Left colon (tissue), 2 donors: ENCODE results near the gene ZNHIT6. TPM values are rescaled to one million over a fixed set of nuclear protein-coding genes. Genes with fewer than 3 reads are reported as not detected.

Experiments used
- ATAC-seq: fragments of 200-7000 bp; cut with Tn5 transposase; one replicate; pipeline ENCODE4 v1.9.1; 2020; ENCODE audit warnings: mild to moderate bottlenecking, moderate library complexity
- DNase-seq, 2 donors: peaks; one replicate each; pipeline ENCODE4 v3.0.0-alpha.2; 2020
- intact Hi-C, 2 donors: fragments of 100-400 bp; cut with DNase I in 1 of 2; cut with micrococcal nuclease in 1 of 2; formaldehyde crosslinking; loops; one replicate each; pipeline versions ENCODE4 v1.11.2 to v1.14.0; 2022; cut with DNase I, micrococcal nuclease
- total RNA-seq, 2 donors: library from RNA; stranded (reverse); fragmentation: NEBNext Ultra II Directional; extraction: Animal tissue kit (Norgen Biotek cat#: 25700); gene quantifications; one replicate each; pipeline ENCODE4 v1.2.1, GENCODE V29; 2021
- donor health status: DM: no; HTN: no; CAD: no.
- donor health status: DM: yes; HTN: yes; CAD: no.

Gene ZNHIT6
- total RNA-seq, 2 donors from 2014 or later: 7.5 to 9.5 TPM

- intact Hi-C loops: no loop called here
- ATAC-seq (peak; percentile 89), DNase-seq (peak in 1 of 2 donors; percentile 17)
Observed at GRCh38 chr1:85605484-85606413, 102.5 kb downstream of the ZNHIT6 start.

GRCh38 chr1:85604298-85604997 is 103.8 kb downstream of the ZNHIT6 start:
- DNase-seq: no peak
- no peak for ATAC-seq
- intact Hi-C loops: no loop called here

- ATAC-seq (no peak), DNase-seq (no peak)
- intact Hi-C loops: no loop called here
Observed at GRCh38 chr1:85603086-85603880, 105.0 kb downstream of the ZNHIT6 start.

- ATAC-seq (no peak), DNase-seq (no peak)
- intact Hi-C loops: no loop called here
Observed at GRCh38 chr1:85602571-85602970, 105.7 kb downstream of the ZNHIT6 start.

GRCh38 chr1:85601901-85602300 is 106.3 kb downstream of the ZNHIT6 start:
- intact Hi-C loops: no loop called here
- DNase-seq: no peak
- ATAC-seq: no peak

- DNase-seq (no peak), ATAC-seq (no peak)
- intact Hi-C loops: no loop called here
Observed at GRCh38 chr1:85599681-85600080, 108.6 kb downstream of the ZNHIT6 start.

Other genes with a start within 250 kb of the ZNHIT6 start
- 10 to 100 TPM; 88.5 to 93.0 TPM for gene DDAH1, start 243.3 kb downstream of the ZNHIT6 start, total RNA-seq
- gene CCN1, start 127.7 kb downstream of the ZNHIT6 start, total RNA-seq: 10 to 100 TPM; 18.0 to 18.5 TPM